ENCODE measurements around the gene MEDAG.

MEDAG gene

GRCh38 chr13:30905932-30906383, at the start of gene MEDAG:
TSS of gene MEDAG (plus strand) at chr13:30906271. CDS start at chr13:30906516, 245 bp downstream.
- DNase-seq = no peak

DNA sequence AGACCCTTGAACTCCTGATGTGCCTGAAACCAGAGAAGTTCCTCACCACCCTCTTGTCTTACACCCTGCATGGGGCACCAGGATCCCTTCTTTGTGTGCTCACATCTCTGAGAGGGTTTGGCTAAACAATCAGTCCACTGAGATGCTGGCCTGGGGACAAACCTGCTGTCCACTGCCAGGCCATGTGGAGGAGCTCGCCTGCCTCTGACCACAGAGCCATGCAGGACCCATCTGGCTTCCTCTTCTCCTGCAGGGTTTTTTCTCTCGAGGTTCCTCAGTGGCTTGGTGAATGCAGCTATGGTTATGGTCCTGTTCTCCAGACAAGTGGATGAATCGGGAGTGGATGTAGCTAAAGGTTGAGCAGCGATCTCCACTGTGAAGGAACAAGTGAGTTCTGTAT, 49.1 kb upstream of the MEDAG start:
- no peak for DNase-seq

DNA sequence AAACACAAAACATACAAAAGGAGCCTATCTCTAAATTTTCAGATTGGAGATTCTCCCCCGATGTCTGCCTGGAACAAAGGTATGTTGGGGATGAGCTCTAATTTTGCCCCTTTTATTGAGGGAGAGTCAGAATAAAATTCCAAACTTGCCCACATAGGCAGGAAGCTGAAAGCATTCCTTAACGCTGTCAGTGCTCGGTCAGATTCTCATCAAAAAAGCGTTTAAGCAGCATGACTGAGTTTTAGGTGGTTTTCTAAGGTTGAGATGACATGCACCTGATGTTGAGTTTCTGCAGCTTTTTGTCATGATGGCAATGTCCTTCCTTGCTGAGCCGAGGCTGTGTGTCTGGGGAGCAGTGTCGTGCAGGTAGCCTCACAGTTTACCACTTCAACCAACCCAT, 48.4 kb upstream of the MEDAG start:
- no peak for DNase-seq

DNA sequence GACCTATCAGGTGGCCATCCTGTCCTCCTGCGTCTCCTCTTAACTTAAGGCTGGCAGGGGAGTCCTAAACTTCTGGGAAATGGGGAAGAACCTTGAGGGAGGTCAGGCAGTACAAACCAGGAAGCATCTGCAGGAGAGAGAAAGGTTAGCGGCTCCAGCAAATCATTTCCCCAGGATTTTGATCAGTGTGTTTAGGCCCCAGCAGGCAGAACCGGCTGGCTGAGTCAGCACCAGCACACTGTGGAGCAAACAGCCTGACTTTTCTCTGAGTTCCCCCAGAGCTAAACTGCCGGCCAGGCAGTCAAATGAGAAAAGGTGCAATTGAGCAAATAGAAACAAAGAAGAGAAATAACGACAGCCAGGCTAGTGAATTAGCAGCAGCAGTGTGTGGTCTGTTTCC, 46.7 kb upstream of the MEDAG start:
- no peak for DNase-seq

GRCh38 chr13:30861163-30861562, 44.9 kb upstream of the MEDAG start:
- DNase-seq = no peak

- no peak for DNase-seq
Measured at GRCh38 chr13:30861836-30862467, 44.1 kb upstream of the MEDAG start.

DNA sequence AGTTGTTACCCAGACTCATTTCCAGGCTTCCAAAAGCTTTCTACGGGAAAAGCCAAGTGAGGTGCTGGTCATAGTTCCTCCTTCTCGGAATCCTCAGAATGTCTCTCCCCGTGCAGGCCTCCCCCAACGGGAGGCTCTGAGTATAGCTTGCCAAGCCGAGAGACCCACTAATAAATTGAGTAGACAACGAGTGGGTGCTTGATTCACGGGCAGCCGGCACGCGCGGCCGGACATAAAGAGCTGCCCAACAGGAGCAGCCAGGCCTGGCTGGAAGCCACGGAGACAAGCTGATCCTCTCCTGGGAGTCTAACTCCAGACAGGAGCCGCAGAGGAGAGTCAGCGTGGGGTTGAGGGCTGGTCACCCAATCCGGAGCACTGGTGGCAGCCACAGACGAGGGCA, 43.4 kb upstream of the MEDAG start:
- DNase-seq = no peak

DNA sequence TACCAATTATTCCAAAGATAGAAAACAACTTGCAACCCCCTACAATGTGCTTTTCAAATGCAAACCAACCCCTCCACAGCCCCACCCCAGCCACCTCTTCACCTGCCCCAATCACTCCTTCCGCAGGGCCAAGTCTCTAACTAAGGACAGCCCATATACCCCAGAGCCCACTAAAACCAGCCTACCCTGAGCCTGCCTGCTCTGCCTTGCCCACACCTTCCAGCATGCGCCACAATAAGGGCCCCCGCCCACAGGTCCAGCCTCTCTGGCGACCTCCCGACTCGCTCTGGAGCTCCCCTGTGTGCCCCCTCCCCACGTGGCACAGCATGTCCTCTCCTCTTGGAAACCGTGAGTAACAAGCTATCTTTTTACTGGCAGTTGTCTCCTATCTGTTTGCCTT, 42.8 kb upstream of the MEDAG start:
- no peak for DNase-seq

GRCh38 chr13:30863796-30864195, 42.3 kb upstream of the MEDAG start:
- DNase-seq = no peak

- no peak for DNase-seq
Measured at GRCh38 chr13:30864433-30865122, 41.5 kb upstream of the MEDAG start.

DNA sequence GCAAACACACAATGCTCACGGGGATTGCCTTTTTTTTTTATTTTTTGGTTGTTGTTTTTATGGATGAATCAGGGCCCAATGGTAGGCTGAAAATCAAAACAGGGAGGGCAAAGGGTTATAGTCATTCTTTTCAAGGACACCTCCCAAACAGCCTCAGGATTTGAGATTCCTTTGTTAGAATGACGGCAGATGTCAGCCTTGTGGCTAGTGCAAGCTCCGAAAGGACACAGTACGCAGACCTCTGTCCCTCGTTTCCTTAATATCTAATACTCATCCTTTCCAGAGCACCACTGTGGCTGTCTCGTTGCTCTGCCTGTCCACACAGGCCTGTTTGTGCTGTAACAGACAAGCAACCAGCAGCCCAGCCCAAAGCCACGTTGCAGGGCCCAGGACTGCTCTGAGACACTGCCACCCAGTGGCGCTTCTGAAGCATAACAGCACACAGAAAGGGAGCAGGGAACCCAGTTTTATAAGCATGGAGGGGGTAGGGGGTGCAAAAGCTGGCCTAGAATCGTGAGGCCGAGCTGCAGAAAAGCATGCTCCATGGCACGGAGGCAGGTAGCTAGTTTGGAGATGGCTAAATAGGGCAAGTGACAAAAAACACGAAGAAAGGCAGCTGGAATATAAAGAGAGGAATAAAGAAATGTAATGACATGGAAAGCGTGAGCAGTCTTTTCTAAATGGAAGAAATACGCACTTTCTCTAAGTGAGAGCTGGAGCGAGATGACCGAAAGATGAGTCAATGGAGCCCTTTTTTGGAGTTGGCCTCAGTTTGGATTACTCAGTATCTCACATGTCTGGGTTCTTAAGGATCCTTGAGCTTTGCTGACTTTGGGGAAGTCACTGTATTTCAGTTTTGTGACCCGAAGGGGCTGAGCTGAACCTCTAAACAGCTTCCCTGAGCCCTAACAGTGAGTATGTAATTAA, 40.7 kb upstream of the MEDAG start:
- peak; percentile 79 for DNase-seq

- no peak for DNase-seq
Measured at GRCh38 chr13:30866677-30867076, 39.4 kb upstream of the MEDAG start.

- no peak for DNase-seq
Measured at GRCh38 chr13:30867089-30867669, 38.9 kb upstream of the MEDAG start.

DNA sequence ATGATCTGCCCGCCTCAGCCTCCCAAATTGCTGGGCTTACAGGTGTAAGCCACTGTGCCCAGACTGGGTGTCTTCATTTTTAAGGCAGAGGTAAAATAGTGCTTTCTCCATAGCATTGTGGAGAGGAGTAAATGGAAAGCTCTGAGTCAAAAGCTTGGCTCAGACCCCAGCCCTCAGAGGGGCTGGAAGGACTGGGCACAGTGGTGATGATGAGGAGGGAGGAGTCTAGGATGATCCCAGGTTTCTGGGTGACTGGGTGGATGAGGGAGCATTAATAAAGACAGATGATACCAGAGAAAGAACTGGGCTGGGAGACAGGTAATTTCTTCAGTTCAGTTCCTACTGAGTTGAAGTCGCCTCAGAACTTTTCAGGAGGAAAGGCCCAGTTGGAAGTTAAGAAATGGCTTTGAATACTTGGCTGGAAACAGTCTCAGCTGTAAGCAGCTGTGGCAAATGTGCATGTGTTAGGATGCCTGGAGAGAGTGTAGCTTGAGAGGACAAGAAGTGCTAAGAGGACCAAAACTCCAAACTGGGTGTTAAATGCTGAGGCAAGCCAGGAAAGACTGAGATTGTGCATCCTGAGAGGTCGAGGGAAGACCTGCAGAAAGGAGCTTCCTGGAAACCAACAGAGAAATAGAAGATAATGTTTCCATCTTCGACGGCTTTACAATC, 37.1 kb upstream of the MEDAG start:
- DNase-seq = no peak

- DNase-seq = no peak
Measured at GRCh38 chr13:30869491-30869890, 36.6 kb upstream of the MEDAG start.

- no peak for DNase-seq
Measured at GRCh38 chr13:30870049-30870884, 35.8 kb upstream of the MEDAG start.

GRCh38 chr13:30870916-30871587, 35.0 kb upstream of the MEDAG start:
- DNase-seq = no peak

GRCh38 chr13:30871588-30872275, 34.3 kb upstream of the MEDAG start:
- DNase-seq = no peak

DNA sequence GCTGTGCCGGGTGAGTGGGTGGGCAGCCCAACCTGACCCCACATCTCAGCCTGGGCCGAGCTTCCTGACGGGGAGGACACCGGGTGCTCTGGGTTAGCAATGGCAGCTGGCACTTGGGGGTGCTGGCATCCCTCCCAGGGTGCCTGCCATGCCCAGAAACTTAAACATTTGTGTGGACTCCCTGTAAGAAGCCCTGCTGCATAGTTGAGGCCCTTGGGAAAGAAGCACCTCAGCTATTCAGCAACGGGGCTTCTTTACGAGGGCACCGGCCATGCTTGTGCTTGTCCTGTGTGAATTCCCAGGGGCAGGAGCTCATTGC, 33.8 kb upstream of the MEDAG start:
- no peak for DNase-seq

- DNase-seq = no peak
Measured at GRCh38 chr13:30872685-30873461, 33.2 kb upstream of the MEDAG start.
